ENCODE results near the gene RTF2. TPM values are rescaled to one million over a fixed set of nuclear protein-coding genes. Genes with fewer than 3 reads are reported as not detected.
A peak's percentile ranks its signal among the peaks of the same experiment; 100 is the strongest.

Gene RTF2
- total and polyA plus RNA-seq, 2 of the 13 experiments (the other 11 are each of a cell fraction or from before 2014, with no cell fraction given): 81.8 to 142 TPM

- TF ChIP-seq, protein P1, sequence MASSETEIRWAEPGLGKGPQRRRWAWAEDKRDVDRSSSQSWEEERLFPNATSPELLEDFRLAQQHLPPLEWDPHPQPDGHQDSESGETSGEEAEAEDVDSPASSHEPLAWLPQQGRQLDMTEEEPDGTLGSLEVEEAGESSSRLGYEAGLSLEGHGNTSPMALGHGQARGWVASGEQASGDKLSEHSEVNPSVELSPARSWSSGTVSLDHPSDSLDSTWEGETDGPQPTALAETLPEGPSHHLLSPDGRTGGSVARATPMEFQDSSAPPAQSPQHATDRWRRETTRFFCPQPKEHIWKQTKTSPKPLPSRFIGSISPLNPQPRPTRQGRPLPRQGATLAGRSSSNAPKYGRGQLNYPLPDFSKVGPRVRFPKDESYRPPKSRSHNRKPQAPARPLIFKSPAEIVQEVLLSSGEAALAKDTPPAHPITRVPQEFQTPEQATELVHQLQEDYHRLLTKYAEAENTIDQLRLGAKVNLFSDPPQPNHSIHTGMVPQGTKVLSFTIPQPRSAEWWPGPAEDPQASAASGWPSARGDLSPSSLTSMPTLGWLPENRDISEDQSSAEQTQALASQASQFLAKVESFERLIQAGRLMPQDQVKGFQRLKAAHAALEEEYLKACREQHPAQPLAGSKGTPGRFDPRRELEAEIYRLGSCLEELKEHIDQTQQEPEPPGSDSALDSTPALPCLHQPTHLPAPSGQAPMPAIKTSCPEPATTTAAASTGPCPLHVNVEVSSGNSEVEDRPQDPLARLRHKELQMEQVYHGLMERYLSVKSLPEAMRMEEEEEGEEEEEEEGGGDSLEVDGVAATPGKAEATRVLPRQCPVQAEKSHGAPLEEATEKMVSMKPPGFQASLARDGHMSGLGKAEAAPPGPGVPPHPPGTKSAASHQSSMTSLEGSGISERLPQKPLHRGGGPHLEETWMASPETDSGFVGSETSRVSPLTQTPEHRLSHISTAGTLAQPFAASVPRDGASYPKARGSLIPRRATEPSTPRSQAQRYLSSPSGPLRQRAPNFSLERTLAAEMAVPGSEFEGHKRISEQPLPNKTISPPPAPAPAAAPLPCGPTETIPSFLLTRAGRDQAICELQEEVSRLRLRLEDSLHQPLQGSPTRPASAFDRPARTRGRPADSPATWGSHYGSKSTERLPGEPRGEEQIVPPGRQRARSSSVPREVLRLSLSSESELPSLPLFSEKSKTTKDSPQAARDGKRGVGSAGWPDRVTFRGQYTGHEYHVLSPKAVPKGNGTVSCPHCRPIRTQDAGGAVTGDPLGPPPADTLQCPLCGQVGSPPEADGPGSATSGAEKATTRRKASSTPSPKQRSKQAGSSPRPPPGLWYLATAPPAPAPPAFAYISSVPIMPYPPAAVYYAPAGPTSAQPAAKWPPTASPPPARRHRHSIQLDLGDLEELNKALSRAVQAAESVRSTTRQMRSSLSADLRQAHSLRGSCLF (CRISPR knock-in tag; IDR thresholded peaks at IDR 0.05; ENCODE audit: borderline replicate concordance): no peak
- peak; percentile 99 for TF ChIP-seq ELF1 (CRISPR knock-in tag; IDR thresholded peaks at IDR 0.05)
- TF ChIP-seq SATB2 (CRISPR knock-in tag; IDR thresholded peaks at IDR 0.05): no peak
- peak; percentile 89; the same call in 1 of the 2 replicates for TF ChIP-seq TFDP1 (CRISPR knock-in tag; IDR thresholded peaks at IDR 0.05; ENCODE audit: borderline replicate concordance)
- peak; percentile 96 for TF ChIP-seq POLR2G (IDR thresholded peaks at IDR 0.05; ENCODE audit: low read depth, low read length)
- TF ChIP-seq SKI (IDR thresholded peaks at IDR 0.05; ENCODE audit: partially characterized antibody): peak; percentile 63
- TF ChIP-seq, protein P2, sequence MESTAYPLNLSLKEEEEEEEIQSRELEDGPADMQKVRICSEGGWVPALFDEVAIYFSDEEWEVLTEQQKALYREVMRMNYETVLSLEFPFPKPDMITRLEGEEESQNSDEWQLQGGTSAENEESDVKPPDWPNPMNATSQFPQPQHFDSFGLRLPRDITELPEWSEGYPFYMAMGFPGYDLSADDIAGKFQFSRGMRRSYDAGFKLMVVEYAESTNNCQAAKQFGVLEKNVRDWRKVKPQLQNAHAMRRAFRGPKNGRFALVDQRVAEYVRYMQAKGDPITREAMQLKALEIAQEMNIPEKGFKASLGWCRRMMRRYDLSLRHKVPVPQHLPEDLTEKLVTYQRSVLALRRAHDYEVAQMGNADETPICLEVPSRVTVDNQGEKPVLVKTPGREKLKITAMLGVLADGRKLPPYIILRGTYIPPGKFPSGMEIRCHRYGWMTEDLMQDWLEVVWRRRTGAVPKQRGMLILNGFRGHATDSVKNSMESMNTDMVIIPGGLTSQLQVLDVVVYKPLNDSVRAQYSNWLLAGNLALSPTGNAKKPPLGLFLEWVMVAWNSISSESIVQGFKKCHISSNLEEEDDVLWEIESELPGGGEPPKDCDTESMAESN (CRISPR knock-in tag; conservative IDR thresholded peaks at IDR 0.05): peak; percentile 99
- TF ChIP-seq FOXK1 (CRISPR knock-in tag; IDR thresholded peaks at IDR 0.05; ENCODE audit: borderline replicate concordance, low read depth): peak; percentile 99
- TF ChIP-seq CCAR2 (optimal IDR thresholded peaks at IDR 0.05; ENCODE audit: low read depth, low read length): no peak
- no peak for TF ChIP-seq RBAK (CRISPR knock-in tag; IDR thresholded peaks at IDR 0.05)
- TF ChIP-seq FOXP1 (IDR thresholded peaks at IDR 0.05): no peak
- peak; percentile 52; the same call in 1 of the 2 replicates for TF ChIP-seq FOXP1 (CRISPR knock-in tag; IDR thresholded peaks at IDR 0.05)
- TF ChIP-seq, protein P3, sequence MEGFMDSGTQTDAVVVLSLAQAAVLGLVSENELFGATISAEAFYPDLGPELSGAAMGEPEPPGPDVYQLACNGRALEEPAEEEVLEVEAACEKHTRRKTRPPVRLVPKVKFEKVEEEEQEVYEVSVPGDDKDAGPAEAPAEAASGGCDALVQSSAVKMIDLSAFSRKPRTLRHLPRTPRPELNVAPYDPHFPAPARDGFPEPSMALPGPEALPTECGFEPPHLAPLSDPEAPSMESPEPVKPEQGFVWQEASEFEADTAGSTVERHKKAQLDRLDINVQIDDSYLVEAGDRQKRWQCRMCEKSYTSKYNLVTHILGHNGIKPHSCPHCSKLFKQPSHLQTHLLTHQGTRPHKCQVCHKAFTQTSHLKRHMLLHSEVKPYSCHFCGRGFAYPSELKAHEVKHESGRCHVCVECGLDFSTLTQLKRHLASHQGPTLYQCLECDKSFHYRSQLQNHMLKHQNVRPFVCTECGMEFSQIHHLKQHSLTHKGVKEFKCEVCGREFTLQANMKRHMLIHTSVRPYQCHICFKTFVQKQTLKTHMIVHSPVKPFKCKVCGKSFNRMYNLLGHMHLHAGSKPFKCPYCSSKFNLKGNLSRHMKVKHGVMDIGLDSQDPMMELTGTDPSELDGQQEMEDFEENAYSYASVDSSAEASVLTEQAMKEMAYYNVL (CRISPR knock-in tag; IDR thresholded peaks at IDR 0.05; ENCODE audit: borderline replicate concordance): peak; percentile 15; the same call in 1 of the 2 replicates
- no peak for TF ChIP-seq ZNF879 (CRISPR knock-in tag; IDR thresholded peaks at IDR 0.05)
- peak; percentile 52 for TF ChIP-seq PAXIP1 (CRISPR knock-in tag; conservative IDR thresholded peaks at IDR 0.05)
Observed at GRCh38 chr20:56468316-56469076, at the start of gene RTF2 (continued).
